Muscle layer of colon (tissue), 2 donors: ENCODE results near the gene RC3H2.

ENCODE experiments used
- H3K27ac ChIP-seq: one replicate; pipeline ENCODE4 v1.7.0; 2013; ENCODE audit warnings: low read depth, mild to moderate bottlenecking, low read length, moderate library complexity
- H3K27me3 ChIP-seq, 2 donors: one replicate each; pipeline ENCODE4 v1.7.0; 2013; ENCODE audit warnings: low read length in 2 of 2, mild to moderate bottlenecking in 2 of 2; ENCODE audit not compliant: insufficient read depth in 2 of 2, control insufficient read depth in 1 of 2
- H3K36me3 ChIP-seq: one replicate; pipeline ENCODE4 v1.7.0; 2013; ENCODE audit warnings: mild to moderate bottlenecking, low read length; ENCODE audit not compliant: insufficient read depth
- H3K4me1 ChIP-seq: one replicate; pipeline ENCODE4 v1.7.0; 2013; ENCODE audit warnings: mild to moderate bottlenecking, low read length; ENCODE audit not compliant: insufficient read depth
- H3K4me3 ChIP-seq, 2 donors: one replicate each; pipeline ENCODE4 v1.7.0; 2013; ENCODE audit warnings: low read length in 2 of 2, low read depth in 1 of 2, mild to moderate bottlenecking in 1 of 2, moderate library complexity in 1 of 2
- H3K9ac ChIP-seq: one replicate; pipeline ENCODE4 v1.7.0; 2013; ENCODE audit warnings: low read length
- H3K9me3 ChIP-seq: one replicate; pipeline ENCODE4 v1.7.0; 2013; ENCODE audit warnings: mild to moderate bottlenecking, low read length
- donor health status: abdominal sarcoma.
- donor health status: Adenocarcinoma of cecum.

The RC3H2 gene

GRCh38 chr9:122940454-122940748 is 35.2 kb upstream of the RC3H2 start:
- H3K27me3 ChIP-seq, result no peaks in the 10 kb centered on the region
- peak overlapping the region in 1 of 2 donors; percentile 58 for H3K4me3 ChIP-seq
- no peak overlapping the region for H3K9ac ChIP-seq
- peaks cover 12% of the 10 kb centered on the region for H3K36me3 ChIP-seq
- H3K4me1 ChIP-seq, result peaks cover 26% of the 10 kb centered on the region
- peak overlapping the region; percentile 45 for H3K27ac ChIP-seq
- H3K9me3 ChIP-seq, result no peaks in the 10 kb centered on the region

- H3K27ac ChIP-seq, result no peak overlapping the region
- H3K9me3 ChIP-seq, result no peaks in the 10 kb centered on the region
- H3K36me3 ChIP-seq, result peaks cover 12% of the 10 kb centered on the region
- H3K4me3 ChIP-seq, result no peak overlapping the region
- H3K4me1 ChIP-seq, result peaks cover 18% of the 10 kb centered on the region
- no peak overlapping the region for H3K9ac ChIP-seq
- H3K27me3 ChIP-seq, result no peaks in the 10 kb centered on the region
Measured at GRCh38 chr9:122939601-122940000, 34.4 kb upstream of the RC3H2 start.

- no peak overlapping the region for H3K4me3 ChIP-seq
- H3K4me1 ChIP-seq, result peaks cover 18% of the 10 kb centered on the region
- no peak overlapping the region for H3K27ac ChIP-seq
- no peaks in the 10 kb centered on the region for H3K9me3 ChIP-seq
- peaks cover 12% of the 10 kb centered on the region for H3K36me3 ChIP-seq
- no peak overlapping the region for H3K9ac ChIP-seq
- H3K27me3 ChIP-seq, result no peaks in the 10 kb centered on the region
Measured at GRCh38 chr9:122936883-122937282, 31.7 kb upstream of the RC3H2 start.

- no peak overlapping the region for H3K4me3 ChIP-seq
- no peaks in the 10 kb centered on the region for H3K27me3 ChIP-seq
- H3K4me1 ChIP-seq, result peaks cover 16% of the 10 kb centered on the region
- H3K27ac ChIP-seq, result no peak overlapping the region
- H3K9ac ChIP-seq, result no peak overlapping the region
- peaks cover 12% of the 10 kb centered on the region for H3K36me3 ChIP-seq
- H3K9me3 ChIP-seq, result no peaks in the 10 kb centered on the region
Measured at GRCh38 chr9:122936464-122936863, 31.3 kb upstream of the RC3H2 start.

GRCh38 chr9:122931226-122932121 is 26.3 kb upstream of the RC3H2 start, which contains the start of gene ZBTB26:
Gene ZBTB26, minus strand, starts transcription at chr9:122931512. Its CDS starts 11,578 bp downstream, at chr9:122919934.
- H3K4me3 ChIP-seq, result peak within 1 kb of the TSS; percentile 79 to 100
- H3K27me3 ChIP-seq, result no peaks in the 10 kb centered on the region
- peak within 1 kb of the TSS; percentile 95 for H3K27ac ChIP-seq
- peaks cover 22% of the 10 kb centered on the region for H3K4me1 ChIP-seq
- no peaks in the 10 kb centered on the region for H3K9me3 ChIP-seq
- H3K9ac ChIP-seq, result peak within 1 kb of the TSS; percentile 69
- peaks cover 4% of the 10 kb centered on the region for H3K36me3 ChIP-seq

GRCh38 chr9:122930541-122931225 is 25.5 kb upstream of the RC3H2 start:
- Histone ChIP-seq H3K36me3 (no peaks in the 10 kb centered on the region), H3K4me3 (peak overlapping the region; percentile 79 to 100), H3K27me3 (no peaks in the 10 kb centered on the region), H3K9ac (peak overlapping the region; percentile 69), H3K27ac (peak overlapping the region; percentile 95), H3K9me3 (no peaks in the 10 kb centered on the region), H3K4me1 (peaks cover 22% of the 10 kb centered on the region)

- Histone ChIP-seq H3K9ac (no peak overlapping the region), H3K27ac (no peak overlapping the region), H3K27me3 (no peaks in the 10 kb centered on the region), H3K9me3 (no peaks in the 10 kb centered on the region), H3K4me1 (peaks cover 22% of the 10 kb centered on the region), H3K4me3 (no peak overlapping the region), H3K36me3 (no peaks in the 10 kb centered on the region)
Measured at GRCh38 chr9:122929796-122930354, 24.7 kb upstream of the RC3H2 start.

- no peaks in the 10 kb centered on the region for H3K4me1 ChIP-seq
- no peak overlapping the region for H3K4me3 ChIP-seq
- H3K9ac ChIP-seq, result no peak overlapping the region
- no peaks in the 10 kb centered on the region for H3K9me3 ChIP-seq
- peaks cover 15% of the 10 kb centered on the region for H3K36me3 ChIP-seq
- H3K27ac ChIP-seq, result no peak overlapping the region
- H3K27me3 ChIP-seq, result no peaks in the 10 kb centered on the region
Measured at GRCh38 chr9:122923947-122924346, 18.8 kb upstream of the RC3H2 start.

- H3K9me3 ChIP-seq, result no peaks in the 10 kb centered on the region
- no peaks in the 10 kb centered on the region for H3K27me3 ChIP-seq
- no peak overlapping the region for H3K27ac ChIP-seq
- H3K9ac ChIP-seq, result no peak overlapping the region
- no peak overlapping the region for H3K4me3 ChIP-seq
- H3K4me1 ChIP-seq, result no peaks in the 10 kb centered on the region
- H3K36me3 ChIP-seq, result peaks cover 17% of the 10 kb centered on the region
Measured at GRCh38 chr9:122922713-122923112, 17.6 kb upstream of the RC3H2 start.

GRCh38 chr9:122918310-122918709 is 13.2 kb upstream of the RC3H2 start:
- H3K4me1 ChIP-seq, result peaks cover 5% of the 10 kb centered on the region
- no peaks in the 10 kb centered on the region for H3K27me3 ChIP-seq

GRCh38 chr9:122912964-122913673 is 8.0 kb upstream of the RC3H2 start, which contains the start of gene ZBTB6:
Gene ZBTB6, minus strand, starts transcription at chr9:122913323. Its CDS starts 1,251 bp downstream, at chr9:122912072.
- peaks cover 19% of the 10 kb centered on the region for H3K36me3 ChIP-seq
- peaks cover 15% of the 10 kb centered on the region for H3K4me1 ChIP-seq
- H3K27me3 ChIP-seq, result no peaks in the 10 kb centered on the region
- no peaks in the 10 kb centered on the region for H3K9me3 ChIP-seq
- H3K4me3 ChIP-seq, result peak within 1 kb of the TSS; percentile 55 to 71
- H3K9ac ChIP-seq, result peak within 1 kb of the TSS; percentile 25
- peak within 1 kb of the TSS; percentile 79 for H3K27ac ChIP-seq

More at GRCh38 chr9:122918310-122918709, 13.2 kb upstream of the RC3H2 start:
- no peak overlapping the region for H3K9ac ChIP-seq
- H3K9me3 ChIP-seq, result no peaks in the 10 kb centered on the region
- H3K36me3 ChIP-seq, result peaks cover 17% of the 10 kb centered on the region
- no peak overlapping the region for H3K27ac ChIP-seq
- no peak overlapping the region for H3K4me3 ChIP-seq
